MCF 10A (cell line): ENCODE results near the gene STIL. TPM values are rescaled to one million over a fixed set of nuclear protein-coding genes. Genes with fewer than 3 reads are reported as not detected.

Experiments used
- BruUV-seq: library from RNA; stranded (reverse); fragments of 400-500 nt; replicated peaks from 2 replicates; lab custom pipeline; 2021; lab: Mats Ljungman, UMichigan
- CTCF ChIA-PET: fragments of 300-600 bp; sonication (Branson Sonifier 250); formaldehyde crosslinking; extraction: SDS; loops from one replicate; lab custom pipeline; 2021; ENCODE audit warnings: antibody characterized with exemption, inconsistent platforms; lab: Yijun Ruan, JAX
- POLR2A ChIA-PET: fragments of 300-600, 350-650 bp; sonication (Branson Sonifier 250); formaldehyde crosslinking; extraction: SDS; loops from one replicate; lab custom pipeline; 2020; ENCODE audit warnings: antibody characterized with exemption, inconsistent platforms; lab: Yijun Ruan, JAX
- DNase-seq: peaks from one replicate; pipeline ENCODE4 v3.0.0-alpha.2; 2018; ENCODE audit not compliant: unreplicated experiment
- H3K27ac Mint-ChIP-seq: one replicate; pipeline ENCODE4 v1.8.0; 2022; ENCODE audit warnings: mild to moderate bottlenecking, low read depth, mixed read lengths; ENCODE audit not compliant: unreplicated experiment
- H3K27me3 Mint-ChIP-seq: one replicate; pipeline ENCODE4 v1.8.0; 2022; ENCODE audit warnings: mixed read lengths; ENCODE audit not compliant: insufficient read depth, unreplicated experiment
- H3K36me3 Mint-ChIP-seq: one replicate; pipeline ENCODE4 v1.8.0; 2022; ENCODE audit warnings: mild to moderate bottlenecking, moderate library complexity, mixed read lengths; ENCODE audit not compliant: insufficient read depth, unreplicated experiment
- H3K4me1 Mint-ChIP-seq: one replicate; pipeline ENCODE4 v1.8.0; 2022; ENCODE audit warnings: mixed read lengths; ENCODE audit not compliant: insufficient read depth, unreplicated experiment
- H3K4me3 Mint-ChIP-seq: one replicate; pipeline ENCODE4 v1.8.0; 2022; ENCODE audit warnings: mild to moderate bottlenecking, moderate library complexity, mixed read lengths; ENCODE audit not compliant: unreplicated experiment
- H3K9me3 Mint-ChIP-seq: one replicate; pipeline ENCODE4 v1.8.0; 2022; ENCODE audit warnings: mixed read lengths; ENCODE audit not compliant: unreplicated experiment
- intact Hi-C: fragments of 100-400 bp; cut with micrococcal nuclease; formaldehyde crosslinking; loops from 2 replicates; pipeline ENCODE4 v1.14.1; 2022
- total RNA-seq: library from RNA; stranded (reverse); gene quantifications from 2 replicates; pipeline ENCODE4 v1.2.3, GENCODE V29; 2022
- TF ChIP-seq, protein P1 (sequence below): fragments of 200-600 bp; IDR thresholded peaks from one replicate; pipeline ENCODE4 v1.8.0; 2022; ENCODE audit warnings: antibody characterized with exemption, mild to moderate bottlenecking; ENCODE audit not compliant: unreplicated experiment

The STIL gene
- total RNA-seq, 1 experiment from 2014 or later: 12.6 TPM

DNA sequence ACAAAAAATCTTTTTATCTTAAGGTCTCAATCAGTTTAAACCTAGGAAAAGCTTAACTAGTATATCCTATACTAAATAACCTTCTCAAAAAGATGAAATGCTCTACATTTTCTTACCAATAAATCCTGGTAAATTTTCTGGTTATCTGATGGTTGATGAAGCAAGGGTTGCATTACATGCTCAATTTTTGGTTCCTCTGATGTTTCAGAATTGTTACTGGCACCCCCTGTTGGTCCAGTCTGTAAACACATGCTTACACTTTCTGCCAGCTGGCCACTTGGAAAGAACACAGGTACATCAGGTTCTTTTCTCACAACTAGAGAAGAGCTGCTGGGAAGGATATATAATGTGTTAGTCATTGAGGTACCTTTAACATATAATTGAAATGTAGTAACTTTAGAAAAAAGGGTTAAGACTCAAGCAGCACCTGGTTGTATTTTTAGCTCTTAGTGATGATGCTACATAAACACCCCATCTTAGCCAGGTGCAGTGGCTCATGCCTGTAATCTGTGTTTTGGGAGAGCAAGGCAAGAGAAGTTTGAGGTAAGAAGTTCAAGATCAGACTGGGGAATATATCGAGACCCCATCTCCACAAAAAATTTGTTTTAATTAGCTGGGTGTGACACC, 51.0 kb downstream of the STIL start:
- Mint-ChIP-seq H3K27me3 (no peaks in the 10 kb centered on the region), H3K9me3 (no peaks in the 10 kb centered on the region), H3K27ac (no peak overlapping the region), H3K36me3 (peaks cover 6% of the 10 kb centered on the region), H3K4me3 (no peak overlapping the region), H3K4me1 (peaks cover 16% of the 10 kb centered on the region)
- CTCF ChIA-PET: interaction anchor here (0.5 to 6.3 kb wide), 38 partner anchors 8 to 817 kb away, joined by 3 to 212 read pairs (median 4); partner anchors contain the start of genes CMPK1 and PDZK1IP1
- TF ChIP-seq, protein P1, sequence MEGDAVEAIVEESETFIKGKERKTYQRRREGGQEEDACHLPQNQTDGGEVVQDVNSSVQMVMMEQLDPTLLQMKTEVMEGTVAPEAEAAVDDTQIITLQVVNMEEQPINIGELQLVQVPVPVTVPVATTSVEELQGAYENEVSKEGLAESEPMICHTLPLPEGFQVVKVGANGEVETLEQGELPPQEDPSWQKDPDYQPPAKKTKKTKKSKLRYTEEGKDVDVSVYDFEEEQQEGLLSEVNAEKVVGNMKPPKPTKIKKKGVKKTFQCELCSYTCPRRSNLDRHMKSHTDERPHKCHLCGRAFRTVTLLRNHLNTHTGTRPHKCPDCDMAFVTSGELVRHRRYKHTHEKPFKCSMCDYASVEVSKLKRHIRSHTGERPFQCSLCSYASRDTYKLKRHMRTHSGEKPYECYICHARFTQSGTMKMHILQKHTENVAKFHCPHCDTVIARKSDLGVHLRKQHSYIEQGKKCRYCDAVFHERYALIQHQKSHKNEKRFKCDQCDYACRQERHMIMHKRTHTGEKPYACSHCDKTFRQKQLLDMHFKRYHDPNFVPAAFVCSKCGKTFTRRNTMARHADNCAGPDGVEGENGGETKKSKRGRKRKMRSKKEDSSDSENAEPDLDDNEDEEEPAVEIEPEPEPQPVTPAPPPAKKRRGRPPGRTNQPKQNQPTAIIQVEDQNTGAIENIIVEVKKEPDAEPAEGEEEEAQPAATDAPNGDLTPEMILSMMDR: peak; percentile 71
- intact Hi-C loops: loop anchor here (1.0 kb wide), 2 partner anchors 70 to 84 kb away; no protein-coding TSS in a partner anchor
- POLR2A ChIA-PET: interaction anchor here (1.0 to 3.5 kb wide), 12 partner anchors 8 to 126 kb away, joined by 3 to 23 read pairs (median 6); partner anchors contain the start of genes CMPK1, PDZK1IP1 and STIL
- peak; percentile 67 for DNase-seq
- no TSS peak for BruUV-seq

DNA sequence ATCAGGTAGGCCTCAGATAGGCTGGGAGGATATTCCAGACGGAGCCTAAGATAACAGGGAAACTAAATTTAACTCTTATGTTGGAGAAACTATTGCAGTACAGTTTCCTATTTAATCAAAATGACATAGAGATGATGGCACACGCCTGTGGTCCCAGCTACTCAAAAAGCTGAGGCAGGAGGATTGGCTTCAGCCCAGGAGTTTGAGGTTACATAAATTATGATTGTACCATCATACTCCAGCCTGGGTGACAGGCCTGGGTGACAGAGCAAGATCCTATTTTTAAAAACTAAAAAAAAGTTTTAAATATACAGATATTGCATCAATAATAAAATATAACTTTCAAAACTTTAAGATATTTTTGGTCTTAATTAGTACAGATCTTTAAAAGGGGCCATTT, 56.7 kb downstream of the STIL start:
- H3K27me3 Mint-ChIP-seq: no peaks in the 10 kb centered on the region
- H3K9me3 Mint-ChIP-seq: no peaks in the 10 kb centered on the region
- ChIA-PET POLR2A (interaction anchor here (0.6 to 1.6 kb wide), 2 partner anchors 64 to 65 kb away, joined by 3 to 4 read pairs; no protein-coding TSS in a partner anchor), CTCF (interaction anchor here (0.6 to 2.8 kb wide), 3 partner anchors 17 to 78 kb away, joined by 3 to 23 read pairs (median 6); no protein-coding TSS in a partner anchor)
- H3K27ac Mint-ChIP-seq: no peak overlapping the region
- TF ChIP-seq, protein P1: no peak
- peaks cover 4% of the 10 kb centered on the region for H3K36me3 Mint-ChIP-seq
- no peaks in the 10 kb centered on the region for H3K4me1 Mint-ChIP-seq
- intact Hi-C loops: no loop called here
- no peak for DNase-seq
- no peak overlapping the region for H3K4me3 Mint-ChIP-seq
- BruUV-seq: no TSS peak

DNA sequence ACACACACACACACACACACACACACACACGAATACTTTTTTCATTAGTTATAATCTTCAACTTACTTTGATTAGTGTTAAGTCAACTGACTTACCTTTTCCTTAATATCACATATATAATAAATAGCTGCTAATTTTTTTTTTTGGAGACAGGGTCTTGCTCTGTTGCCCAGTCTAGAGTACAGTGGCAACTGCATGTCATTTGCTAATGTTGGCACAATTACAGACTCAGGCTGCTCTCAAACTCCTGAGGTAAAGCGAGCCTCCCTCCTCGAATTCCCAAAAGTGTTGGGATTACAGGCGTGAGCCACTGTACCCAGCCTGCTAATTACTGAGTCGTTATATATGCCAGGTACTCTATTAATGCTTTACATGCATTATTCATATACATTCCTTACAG, 61.2 kb downstream of the STIL start:
- ChIA-PET CTCF (interaction anchor here (0.6 to 6.1 kb wide), 7 partner anchors 10 to 189 kb away, joined by 3 to 55 read pairs (median 4); partner anchors contain the start of genes FOXD2 and STIL), POLR2A (interaction anchor here (0.8 to 3.0 kb wide), 3 partner anchors 11 to 63 kb away, joined by 5 to 10 read pairs (median 8); partner anchors contain the start of gene PDZK1IP1)
- Mint-ChIP-seq H3K27me3 (no peaks in the 10 kb centered on the region), H3K4me3 (no peak overlapping the region), H3K4me1 (no peaks in the 10 kb centered on the region), H3K36me3 (peaks cover 4% of the 10 kb centered on the region), H3K9me3 (no peaks in the 10 kb centered on the region), H3K27ac (peak overlapping the region; percentile 46)
- DNase-seq: no peak
- TF ChIP-seq, protein P1: no peak
- intact Hi-C loops: no loop called here
- no TSS peak for BruUV-seq

DNA sequence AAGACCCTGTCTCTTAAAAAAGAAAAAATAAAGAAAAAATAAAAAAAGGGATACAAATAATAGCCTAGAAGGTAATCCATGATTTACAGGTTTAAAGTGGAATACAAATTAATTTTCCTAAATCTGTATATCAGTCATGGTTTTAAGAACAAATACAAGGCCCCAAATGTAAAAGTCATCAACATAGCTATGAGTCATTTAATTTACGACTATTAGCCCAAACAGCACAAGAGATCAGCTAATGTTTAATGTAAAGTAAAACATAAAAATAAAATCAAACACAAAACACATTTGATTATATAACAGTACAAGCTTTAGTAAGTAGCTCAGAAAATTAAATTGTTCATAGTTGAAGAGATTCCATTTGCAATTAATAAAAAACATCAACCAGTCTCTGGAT, 61.6 kb downstream of the STIL start:
- ChIA-PET CTCF (interaction anchor here (0.6 to 6.1 kb wide), 10 partner anchors 10 to 189 kb away, joined by 3 to 55 read pairs (median 4); partner anchors contain the start of genes FOXD2 and STIL), POLR2A (interaction anchor here (0.8 to 3.0 kb wide), 4 partner anchors 11 to 62 kb away, joined by 3 to 10 read pairs (median 6); partner anchors contain the start of gene PDZK1IP1)
- DNase-seq: no peak
- Mint-ChIP-seq H3K36me3 (peaks cover 4% of the 10 kb centered on the region), H3K4me1 (no peaks in the 10 kb centered on the region), H3K9me3 (no peaks in the 10 kb centered on the region), H3K27me3 (no peaks in the 10 kb centered on the region), H3K27ac (peak overlapping the region; percentile 46), H3K4me3 (no peak overlapping the region)
- TF ChIP-seq, protein P1: no peak
- BruUV-seq: no TSS peak
- intact Hi-C loops: no loop called here
